Measurements from ENCODE around the gene CAPN3.
"Not testable (repeated sequence)": the region's sequence is repeated elsewhere in the genome, so short reads cannot be mapped to it uniquely, and the experiment has no call there.

The CAPN3 gene

DNA sequence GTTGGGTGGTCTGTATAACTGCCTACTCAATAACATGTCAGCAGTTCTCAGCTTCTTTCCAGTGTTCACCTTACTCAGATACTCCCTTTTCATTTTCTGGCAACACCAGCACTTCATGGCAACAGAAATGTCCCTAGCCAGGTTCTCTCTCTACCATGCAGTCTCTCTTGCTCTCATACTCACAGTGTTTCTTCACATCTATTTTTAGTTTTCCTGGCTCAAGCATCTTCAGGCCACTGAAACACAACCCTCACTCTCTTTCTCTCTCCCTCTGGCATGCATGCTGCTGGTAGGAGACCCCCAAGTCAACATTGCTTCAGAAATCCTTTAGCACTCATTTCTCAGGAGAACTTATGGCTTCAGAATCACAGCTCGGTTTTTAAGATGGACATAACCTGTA is at the start of gene CAPN3:
CAPN3 (plus strand) TSS at position 253 of the 400 bp plus-strand sequence. CDS start 305 bp downstream, outside the sequence.
- H3K4me1 ChIP-seq (ENCODE audit: control insufficient read depth, insufficient read depth, low read length, unreplicated experiment) = no peaks in the 10 kb centered on the region
- no peak within 1 kb of the TSS for H3K4me3 ChIP-seq (ENCODE audit: low read depth, low read length)
- H3K27me3 ChIP-seq (ENCODE audit: insufficient read depth, low read length) = no peaks in the 10 kb centered on the region
- no peaks in the 10 kb centered on the region for H3K79me2 ChIP-seq (ENCODE audit: control insufficient read depth, insufficient read depth, low read length, unreplicated experiment)
- H3K27ac ChIP-seq (ENCODE audit: low read depth, low read length) = no peak within 1 kb of the TSS
- no peak within 1 kb of the TSS for H2AFZ ChIP-seq (ENCODE audit: low read length, unreplicated experiment)
- H3K36me3 ChIP-seq (ENCODE audit: insufficient read depth, low read length) = peaks cover 4% of the 10 kb centered on the region; the same call in 1 of the 2 replicates

DNA sequence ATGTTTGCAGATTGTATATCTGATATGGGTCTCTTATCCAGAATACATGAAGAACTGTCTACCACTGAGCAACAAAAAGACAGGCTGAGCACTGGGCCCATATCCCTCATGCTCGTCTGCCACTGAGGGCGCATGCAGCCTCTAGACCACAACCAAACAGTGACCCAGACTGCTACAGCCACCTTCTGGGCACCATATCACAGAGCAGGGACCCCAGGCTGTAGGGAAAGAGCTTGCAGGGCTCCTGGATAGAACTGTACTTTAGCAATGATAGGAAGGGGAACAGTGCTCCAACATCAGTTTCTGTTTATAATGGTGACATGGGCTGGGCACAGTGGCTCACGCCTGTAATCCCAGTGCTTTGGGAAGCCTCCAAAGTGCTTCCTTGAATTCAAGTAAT is 45.8 kb upstream of the CAPN3 start:
- no peak overlapping the region for H3K27ac ChIP-seq (ENCODE audit: low read depth, low read length)
- no peaks in the 10 kb centered on the region for H3K27me3 ChIP-seq (ENCODE audit: insufficient read depth, low read length)
- H3K4me1 ChIP-seq (ENCODE audit: control insufficient read depth, insufficient read depth, low read length, unreplicated experiment) = no peaks in the 10 kb centered on the region
- no peak overlapping the region for H2AFZ ChIP-seq (ENCODE audit: low read length, unreplicated experiment)
- no peaks in the 10 kb centered on the region for H3K79me2 ChIP-seq (ENCODE audit: control insufficient read depth, insufficient read depth, low read length, unreplicated experiment)
- H3K36me3 ChIP-seq (ENCODE audit: insufficient read depth, low read length) = peaks cover 8% of the 10 kb centered on the region; the same call in 1 of the 2 replicates
- H3K4me3 ChIP-seq (ENCODE audit: low read depth, low read length) = no peak overlapping the region

DNA sequence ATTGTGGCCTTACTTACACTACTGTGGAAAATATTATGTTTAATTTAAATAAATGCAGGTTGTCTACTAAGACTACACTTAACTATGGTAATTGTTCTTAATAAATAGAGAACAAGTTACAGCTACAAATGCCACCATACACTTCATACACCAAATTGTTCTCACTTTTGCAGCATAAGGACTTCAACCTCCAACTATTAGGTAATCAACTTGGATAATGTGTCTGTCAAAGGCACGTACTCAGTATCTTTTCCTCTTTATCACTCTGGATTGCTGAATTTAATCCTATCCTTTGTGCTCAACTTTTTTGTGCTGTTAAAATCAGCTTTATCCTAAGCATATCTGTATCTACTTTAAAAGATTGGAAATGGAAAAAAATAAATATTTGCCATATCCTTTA is 44.5 kb upstream of the CAPN3 start:
- Histone ChIP-seq H3K4me1 (ENCODE audit: control insufficient read depth, insufficient read depth, low read length, unreplicated experiment) (no peaks in the 10 kb centered on the region), H3K27me3 (ENCODE audit: insufficient read depth, low read length) (no peaks in the 10 kb centered on the region), H3K36me3 (ENCODE audit: insufficient read depth, low read length) (peaks cover 8% of the 10 kb centered on the region; the same call in 1 of the 2 replicates), H3K27ac (ENCODE audit: low read depth, low read length) (no peak overlapping the region), H2AFZ (ENCODE audit: low read length, unreplicated experiment) (no peak overlapping the region), H3K79me2 (ENCODE audit: control insufficient read depth, insufficient read depth, low read length, unreplicated experiment) (no peaks in the 10 kb centered on the region), H3K4me3 (ENCODE audit: low read depth, low read length) (no peak overlapping the region)

DNA sequence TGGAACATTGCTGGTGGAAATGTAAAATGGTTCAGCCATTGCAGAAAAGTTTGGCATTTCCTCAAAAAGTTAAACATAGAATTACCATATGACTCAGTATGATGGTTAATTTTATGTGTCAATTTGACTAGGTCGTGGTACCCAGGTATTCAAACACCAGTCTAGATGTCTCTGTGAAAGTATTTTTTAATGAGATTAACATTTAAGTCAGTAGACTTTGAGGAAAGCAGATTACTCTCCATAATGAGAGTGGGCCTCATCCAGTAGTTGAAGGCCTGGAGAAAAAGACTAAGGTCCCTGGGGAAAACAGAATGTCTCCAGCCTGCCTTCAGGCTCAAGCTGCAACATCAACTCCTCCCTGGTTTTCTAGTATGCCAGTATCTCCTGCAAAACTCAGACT is 43.8 kb upstream of the CAPN3 start:
- no peak overlapping the region for H2AFZ ChIP-seq (ENCODE audit: low read length, unreplicated experiment)
- H3K36me3 ChIP-seq (ENCODE audit: insufficient read depth, low read length) = peaks cover 5% of the 10 kb centered on the region; the same call in 1 of the 2 replicates
- H3K79me2 ChIP-seq (ENCODE audit: control insufficient read depth, insufficient read depth, low read length, unreplicated experiment) = no peaks in the 10 kb centered on the region
- H3K4me1 ChIP-seq (ENCODE audit: control insufficient read depth, insufficient read depth, low read length, unreplicated experiment) = no peaks in the 10 kb centered on the region
- no peak overlapping the region for H3K27ac ChIP-seq (ENCODE audit: low read depth, low read length)
- no peak overlapping the region for H3K4me3 ChIP-seq (ENCODE audit: low read depth, low read length)
- no peaks in the 10 kb centered on the region for H3K27me3 ChIP-seq (ENCODE audit: insufficient read depth, low read length)

DNA sequence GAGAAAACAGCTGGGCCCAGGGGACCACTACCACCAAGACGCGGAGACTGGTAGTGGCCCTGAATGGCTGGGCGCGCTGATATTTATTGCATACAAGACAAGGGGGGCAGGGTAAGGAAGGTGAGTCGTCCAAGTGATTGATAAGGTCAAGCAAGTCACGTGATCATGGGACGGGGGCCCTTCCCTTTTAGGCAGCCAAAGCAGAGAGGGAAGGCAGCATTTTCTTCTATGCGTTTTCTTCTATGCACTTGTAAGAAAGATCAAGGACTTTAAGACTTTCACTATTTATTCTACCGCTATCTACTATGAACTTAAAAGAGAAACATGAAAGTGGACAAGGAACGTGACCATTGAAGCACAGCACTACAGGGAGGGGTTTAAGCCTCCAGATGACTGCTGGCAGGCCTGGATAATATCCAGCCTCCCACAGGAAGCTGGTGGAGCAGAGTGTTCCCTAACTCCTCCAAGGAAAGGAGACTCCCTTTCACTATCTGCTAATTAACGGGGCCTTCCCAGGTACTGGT is 43.0 kb upstream of the CAPN3 start:
- not testable (repeated sequence) for H3K27ac ChIP-seq (ENCODE audit: low read depth, low read length); H3K27me3 ChIP-seq (ENCODE audit: insufficient read depth, low read length); H2AFZ ChIP-seq (ENCODE audit: low read length, unreplicated experiment); H3K79me2 ChIP-seq (ENCODE audit: control insufficient read depth, insufficient read depth, low read length, unreplicated experiment); H3K4me3 ChIP-seq (ENCODE audit: low read depth, low read length); H3K4me1 ChIP-seq (ENCODE audit: control insufficient read depth, insufficient read depth, low read length, unreplicated experiment); H3K36me3 ChIP-seq (ENCODE audit: insufficient read depth, low read length)

DNA sequence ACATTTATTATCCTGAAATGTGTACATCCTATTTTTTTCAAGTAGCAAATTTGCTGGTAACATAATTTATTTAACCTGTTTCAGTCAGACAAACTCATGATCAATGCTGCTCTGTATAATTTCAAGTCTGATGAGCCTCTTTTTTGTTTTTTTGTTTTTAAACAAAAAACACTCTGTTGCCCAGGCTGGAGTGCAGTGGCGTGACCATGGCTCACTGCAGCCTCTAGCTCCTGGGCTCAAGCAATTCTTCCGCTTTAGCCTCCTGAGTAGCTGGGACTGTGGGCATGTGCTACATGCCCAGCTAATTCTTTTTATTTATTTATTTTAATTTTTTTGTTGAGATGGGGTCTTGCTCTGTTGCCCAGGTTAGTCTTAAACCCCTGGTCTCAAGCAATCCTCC is 40.1 kb upstream of the CAPN3 start:
- Histone ChIP-seq H3K36me3 (ENCODE audit: insufficient read depth, low read length) (0 out of 2 replicates have a peak, but pooled peaks cover 4% of the 10 kb centered on the region), H3K27me3 (ENCODE audit: insufficient read depth, low read length) (no peaks in the 10 kb centered on the region), H3K4me3 (ENCODE audit: low read depth, low read length) (no peak overlapping the region), H3K27ac (ENCODE audit: low read depth, low read length) (no peak overlapping the region), H3K79me2 (ENCODE audit: control insufficient read depth, insufficient read depth, low read length, unreplicated experiment) (no peaks in the 10 kb centered on the region), H3K4me1 (ENCODE audit: control insufficient read depth, insufficient read depth, low read length, unreplicated experiment) (peaks cover 10% of the 10 kb centered on the region), H2AFZ (ENCODE audit: low read length, unreplicated experiment) (no peak overlapping the region)

DNA sequence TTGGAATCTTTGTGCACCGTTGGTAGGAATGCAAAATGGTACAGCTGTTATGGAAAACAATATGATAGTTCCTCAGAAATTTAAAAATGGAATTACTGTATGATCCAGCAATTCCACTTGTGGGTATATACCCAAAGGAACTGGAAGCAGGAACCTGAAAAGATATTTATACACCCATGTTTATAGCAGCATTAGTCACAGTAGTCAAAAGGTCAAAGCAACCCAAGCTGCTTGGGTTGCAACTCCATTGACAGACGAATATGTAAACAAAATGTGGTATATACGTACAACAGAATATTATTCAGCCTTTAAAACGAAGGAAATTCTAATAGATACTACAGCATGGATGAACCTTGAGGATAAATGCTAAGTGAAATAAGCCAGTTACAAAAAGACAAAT is 35.0 kb upstream of the CAPN3 start:
- H3K36me3 ChIP-seq (ENCODE audit: insufficient read depth, low read length) = peaks cover 7% of the 10 kb centered on the region; the same call in 1 of the 2 replicates
- H3K27me3 ChIP-seq (ENCODE audit: insufficient read depth, low read length) = no peaks in the 10 kb centered on the region
- peaks cover 14% of the 10 kb centered on the region for H3K4me1 ChIP-seq (ENCODE audit: control insufficient read depth, insufficient read depth, low read length, unreplicated experiment)
- H3K27ac ChIP-seq (ENCODE audit: low read depth, low read length) = no peak overlapping the region
- H3K79me2 ChIP-seq (ENCODE audit: control insufficient read depth, insufficient read depth, low read length, unreplicated experiment) = no peaks in the 10 kb centered on the region
- H3K4me3 ChIP-seq (ENCODE audit: low read depth, low read length) = no peak overlapping the region
- H2AFZ ChIP-seq (ENCODE audit: low read length, unreplicated experiment) = no peak overlapping the region

DNA sequence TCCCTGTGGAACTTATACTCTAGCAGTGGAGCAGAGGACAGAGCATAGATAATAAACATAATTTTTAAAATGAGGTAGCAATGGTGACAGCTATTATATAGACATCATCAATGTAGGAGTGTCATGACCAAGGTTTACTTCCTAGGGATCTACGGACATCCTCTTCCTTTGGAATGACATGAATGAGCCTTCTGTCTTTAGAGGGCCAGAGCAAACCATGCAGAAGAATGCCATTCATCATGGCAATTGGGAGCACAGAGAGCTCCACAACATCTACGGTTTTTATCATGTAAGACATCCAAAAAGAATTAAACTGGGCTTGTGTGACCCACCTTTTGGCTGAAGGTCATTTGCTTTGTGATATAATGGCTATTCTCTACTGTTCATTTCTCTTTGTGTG is 30.1 kb upstream of the CAPN3 start:
- no peak overlapping the region for H3K27ac ChIP-seq (ENCODE audit: low read depth, low read length)
- H3K4me1 ChIP-seq (ENCODE audit: control insufficient read depth, insufficient read depth, low read length, unreplicated experiment) = peaks cover 15% of the 10 kb centered on the region
- no peak overlapping the region for H2AFZ ChIP-seq (ENCODE audit: low read length, unreplicated experiment)
- H3K36me3 ChIP-seq (ENCODE audit: insufficient read depth, low read length) = peaks cover 8% of the 10 kb centered on the region; the same call in 1 of the 2 replicates
- H3K27me3 ChIP-seq (ENCODE audit: insufficient read depth, low read length) = no peaks in the 10 kb centered on the region
- H3K4me3 ChIP-seq (ENCODE audit: low read depth, low read length) = no peak overlapping the region
- no peaks in the 10 kb centered on the region for H3K79me2 ChIP-seq (ENCODE audit: control insufficient read depth, insufficient read depth, low read length, unreplicated experiment)

DNA sequence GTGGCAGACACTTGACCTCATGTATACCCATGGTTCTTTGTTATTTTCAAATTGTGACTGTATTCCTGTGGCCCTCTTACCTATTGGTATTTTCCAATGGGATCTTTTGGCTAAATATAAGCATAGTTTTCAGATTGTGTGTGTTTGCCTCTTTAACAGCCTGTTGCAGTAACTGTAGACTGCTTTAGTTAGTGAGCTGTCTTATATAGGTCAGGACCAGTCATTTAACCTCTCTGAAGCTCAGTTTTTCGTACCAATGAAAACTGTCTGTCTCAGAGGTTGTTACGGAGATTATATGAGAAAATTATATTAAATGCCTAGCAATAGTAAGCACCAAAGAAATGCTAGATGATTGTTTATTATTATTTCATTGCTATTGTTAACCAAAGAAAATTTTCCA is 29.3 kb upstream of the CAPN3 start:
- H3K36me3 ChIP-seq (ENCODE audit: insufficient read depth, low read length) = peaks cover 11% of the 10 kb centered on the region; the same call in 1 of the 2 replicates

DNA sequence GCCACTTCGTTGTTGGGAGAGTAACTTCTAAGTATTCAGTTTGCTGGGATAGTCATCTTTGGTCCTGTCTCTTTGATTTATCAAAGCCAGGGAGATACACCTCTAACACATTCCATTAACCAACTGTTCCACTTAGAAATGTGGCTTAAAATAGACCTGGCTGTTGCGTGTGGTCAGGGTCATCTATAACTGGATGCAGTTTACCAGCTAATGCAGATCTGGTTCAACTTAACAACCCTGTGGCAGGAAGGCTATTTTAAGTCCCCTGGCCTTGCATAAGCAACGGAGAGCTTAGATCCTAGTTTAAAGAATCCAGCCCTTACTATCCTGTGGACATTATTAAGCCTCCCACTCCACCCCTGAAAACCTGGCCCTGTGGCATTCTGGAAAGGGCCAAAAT is 28.1 kb upstream of the CAPN3 start:
- H3K27me3 ChIP-seq (ENCODE audit: insufficient read depth, low read length) = no peaks in the 10 kb centered on the region
- H3K27ac ChIP-seq (ENCODE audit: low read depth, low read length) = peak overlapping the region; percentile 0; the same call in 1 of the 2 replicates
- H3K4me3 ChIP-seq (ENCODE audit: low read depth, low read length) = no peak overlapping the region
- H3K79me2 ChIP-seq (ENCODE audit: control insufficient read depth, insufficient read depth, low read length, unreplicated experiment) = no peaks in the 10 kb centered on the region
- H3K36me3 ChIP-seq (ENCODE audit: insufficient read depth, low read length) = peaks cover 19% of the 10 kb centered on the region; the same call in 1 of the 2 replicates
- H3K4me1 ChIP-seq (ENCODE audit: control insufficient read depth, insufficient read depth, low read length, unreplicated experiment) = peaks cover 10% of the 10 kb centered on the region
- no peak overlapping the region for H2AFZ ChIP-seq (ENCODE audit: low read length, unreplicated experiment)

More for the DNA sequence above, 29.3 kb upstream of the CAPN3 start:
- Histone ChIP-seq H2AFZ (ENCODE audit: low read length, unreplicated experiment) (no peak overlapping the region), H3K27ac (ENCODE audit: low read depth, low read length) (no peak overlapping the region), H3K4me3 (ENCODE audit: low read depth, low read length) (no peak overlapping the region), H3K27me3 (ENCODE audit: insufficient read depth, low read length) (no peaks in the 10 kb centered on the region), H3K79me2 (ENCODE audit: control insufficient read depth, insufficient read depth, low read length, unreplicated experiment) (no peaks in the 10 kb centered on the region), H3K4me1 (ENCODE audit: control insufficient read depth, insufficient read depth, low read length, unreplicated experiment) (peaks cover 10% of the 10 kb centered on the region)

DNA sequence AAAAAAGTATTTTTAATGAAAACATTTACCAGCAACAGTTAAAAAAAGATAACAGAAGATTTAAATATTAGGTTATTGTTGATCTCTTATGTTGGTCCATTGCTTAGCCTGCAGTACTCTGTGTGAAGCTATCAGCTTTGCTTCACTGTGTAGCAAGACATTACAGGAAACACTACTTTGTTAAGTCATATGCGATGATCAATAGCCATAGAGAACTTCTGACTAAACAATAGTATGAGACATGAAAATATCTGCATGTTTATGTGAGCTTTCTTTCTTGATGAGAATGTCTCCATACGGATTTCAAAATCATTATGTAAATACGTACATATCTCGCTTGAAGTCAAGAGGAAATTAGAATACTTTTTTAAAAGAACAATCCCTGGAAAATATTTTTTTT is 27.0 kb upstream of the CAPN3 start:
- Histone ChIP-seq H3K27ac (ENCODE audit: low read depth, low read length) (peak overlapping the region; percentile 86), H3K27me3 (ENCODE audit: insufficient read depth, low read length) (no peaks in the 10 kb centered on the region), H3K4me3 (ENCODE audit: low read depth, low read length) (no peak overlapping the region), H3K79me2 (ENCODE audit: control insufficient read depth, insufficient read depth, low read length, unreplicated experiment) (no peaks in the 10 kb centered on the region), H2AFZ (ENCODE audit: low read length, unreplicated experiment) (no peak overlapping the region), H3K36me3 (ENCODE audit: insufficient read depth, low read length) (peaks cover 16% of the 10 kb centered on the region; the same call in 1 of the 2 replicates), H3K4me1 (ENCODE audit: control insufficient read depth, insufficient read depth, low read length, unreplicated experiment) (peaks cover 10% of the 10 kb centered on the region)
